Gastrocnemius medialis (tissue), 4 donors: ENCODE measurements around the gene ARHGAP24. TPM values are rescaled to one million over a fixed set of nuclear protein-coding genes. Genes with fewer than 3 reads are reported as not detected.

ENCODE experiments used
- ATAC-seq, 2 donors: fragments of 150-250 bp; one replicate each; pipeline ENCODE4 v1.9.1; 2016
- DNase-seq, 2 donors: peaks; one replicate each; pipeline ENCODE4 v3.0.0-alpha.2; 2019
- H3K27ac ChIP-seq, 4 donors: fragments of 200-600 bp; sonication (generic); 1 replicate in 1 of 4; 2 replicates in 3 of 4; pipeline ENCODE4 v1.5.1; 2016 to 2018; ENCODE audit warnings: mild to moderate bottlenecking in 2 of 4, moderate library complexity in 1 of 4
- H3K27me3 ChIP-seq, 3 donors: fragments of 200-600 bp; sonication (generic) in 2 of 3; 1 replicate in 1 of 3; 2 replicates in 2 of 3; pipeline versions ENCODE4 v1.5.1 to v1.6.0; 2016 to 2019; ENCODE audit warnings: mild to moderate bottlenecking in 1 of 3, moderate library complexity in 1 of 3
- H3K36me3 ChIP-seq, 2 donors: fragments of 200-600 bp; sonication (generic) in 1 of 2; one replicate each; pipeline ENCODE4 v1.5.1; 2017 to 2018
- H3K4me1 ChIP-seq, 2 donors: fragments of 200-600 bp; sonication (generic) in 1 of 2; one replicate each; pipeline ENCODE4 v1.5.1; 2016 to 2017; ENCODE audit warnings: mild to moderate bottlenecking in 2 of 2
- H3K4me3 ChIP-seq, 4 donors: fragments of 200-600 bp; sonication (generic) in 3 of 4; 1 replicate in 1 of 4; 2 replicates in 3 of 4; pipeline ENCODE4 v1.5.1; 2016 to 2019; ENCODE audit warnings: mild to moderate bottlenecking in 2 of 4
- H3K9me3 ChIP-seq, 3 donors: fragments of 200-600 bp; sonication (generic) in 2 of 3; 1 replicate in 1 of 3; 2 replicates in 2 of 3; pipeline ENCODE4 v1.5.1; 2016 to 2019
- POLR2A ChIP-seq, 2 donors: fragments of 450-650 bp; IDR thresholded peaks; one replicate each; pipeline ENCODE4 v1.6.1; 2017; ENCODE audit warnings: antibody characterized with exemption in 2 of 2, mild to moderate bottlenecking in 2 of 2, moderate library complexity in 2 of 2
- in situ Hi-C, 4 donors: fragments of 200-750 bp; cut with MboI; loops; one replicate each; pipeline versions ENCODE4 v1.15.0 to v1.8.0; 2017; ENCODE audit warnings: low sequenced_read_pairs in 4 of 4
- intact Hi-C: fragments of 100-400 bp; cut with DNase I; formaldehyde crosslinking; loops from one replicate; pipeline ENCODE4 v1.15.1; 2023; ENCODE audit warnings: low total_unique reads
- total RNA-seq, 4 donors: library from RNA; depleted of rRNA; stranded (reverse); fragments of >200 nt; gene quantifications; one replicate each; pipeline versions ENCODE4 v1.1.0 to v1.2.3, GENCODE V29; 2016
- TF ChIP-seq, protein P1 (sequence below), 5 experiments: fragments of 450-650 bp in 3 of 5; fragments of 200-600 bp in 2 of 5; sonication (generic) in 2 of 5; IDR thresholded peaks in 4 of 5; conservative IDR thresholded peaks in 1 of 5; 1 replicate in 4 of 5; 2 replicates in 1 of 5; pipeline ENCODE4 v1.5.1; 2016 to 2019; ENCODE audit warnings: antibody characterized with exemption in 5 of 5, mild to moderate bottlenecking in 3 of 5, moderate library complexity in 3 of 5

ARHGAP24 gene
- total RNA-seq, 4 donors from 2014 or later = 2.8 to 7.8 (median 5.3) TPM

DNA sequence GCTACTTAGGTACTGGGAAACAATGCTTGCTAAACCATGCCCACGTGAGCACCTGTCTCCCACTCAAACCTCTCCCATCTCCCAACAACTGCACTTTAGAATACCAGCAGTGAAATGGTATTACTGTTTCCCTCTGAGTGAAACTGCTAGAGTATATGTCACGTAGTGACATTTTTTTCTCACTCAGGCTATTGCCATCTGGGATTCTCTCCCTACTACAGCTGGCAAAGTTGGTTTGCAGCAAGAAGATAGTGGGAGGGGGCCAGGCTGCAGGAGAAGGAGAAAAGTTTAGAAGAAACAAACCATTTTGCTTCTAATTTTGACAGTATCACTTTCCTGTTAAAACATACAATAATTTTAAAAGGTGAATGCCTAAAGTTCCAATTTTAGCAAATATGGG lies 526.6 kb downstream of the ARHGAP24 start:
- H3K4me1 ChIP-seq = no peaks in the 10 kb centered on the region
- no peak for ATAC-seq
- intact Hi-C loops = no loop called here

DNA sequence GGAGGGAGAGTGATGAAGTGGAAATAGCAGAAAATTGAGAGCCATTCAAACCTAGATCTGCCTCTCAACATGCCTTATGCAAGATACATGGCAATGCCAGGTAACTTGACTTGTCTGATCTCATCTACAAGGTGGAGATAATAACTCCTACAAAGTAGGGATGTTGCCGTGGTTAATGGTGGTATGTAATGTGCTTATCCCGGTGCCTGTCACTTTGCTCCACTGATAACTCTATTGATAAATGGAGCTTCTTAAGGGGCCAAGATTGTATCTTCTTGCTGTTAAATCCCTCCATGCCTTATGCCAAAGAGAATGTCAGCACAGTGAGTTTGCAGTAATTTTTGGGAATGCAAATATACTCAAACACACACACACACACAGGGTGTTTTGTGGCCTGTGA lies 529.1 kb downstream of the ARHGAP24 start:
- H3K36me3 ChIP-seq = peaks cover 0 to 8% of the 10 kb centered on the region in 2 donors
- H3K4me1 ChIP-seq = no peaks in the 10 kb centered on the region
- no peak for ATAC-seq
- in situ Hi-C loops (no loop called here), intact Hi-C loops (no loop called here)
- no peak overlapping the region for H3K27ac ChIP-seq
- DNase-seq = no peak
- H3K4me3 ChIP-seq = no peak overlapping the region
- H3K27me3 ChIP-seq = no peaks in the 10 kb centered on the region
- TF ChIP-seq POLR2A (IDR thresholded peaks at IDR 0.05) = no peak
- TF ChIP-seq, protein P1, sequence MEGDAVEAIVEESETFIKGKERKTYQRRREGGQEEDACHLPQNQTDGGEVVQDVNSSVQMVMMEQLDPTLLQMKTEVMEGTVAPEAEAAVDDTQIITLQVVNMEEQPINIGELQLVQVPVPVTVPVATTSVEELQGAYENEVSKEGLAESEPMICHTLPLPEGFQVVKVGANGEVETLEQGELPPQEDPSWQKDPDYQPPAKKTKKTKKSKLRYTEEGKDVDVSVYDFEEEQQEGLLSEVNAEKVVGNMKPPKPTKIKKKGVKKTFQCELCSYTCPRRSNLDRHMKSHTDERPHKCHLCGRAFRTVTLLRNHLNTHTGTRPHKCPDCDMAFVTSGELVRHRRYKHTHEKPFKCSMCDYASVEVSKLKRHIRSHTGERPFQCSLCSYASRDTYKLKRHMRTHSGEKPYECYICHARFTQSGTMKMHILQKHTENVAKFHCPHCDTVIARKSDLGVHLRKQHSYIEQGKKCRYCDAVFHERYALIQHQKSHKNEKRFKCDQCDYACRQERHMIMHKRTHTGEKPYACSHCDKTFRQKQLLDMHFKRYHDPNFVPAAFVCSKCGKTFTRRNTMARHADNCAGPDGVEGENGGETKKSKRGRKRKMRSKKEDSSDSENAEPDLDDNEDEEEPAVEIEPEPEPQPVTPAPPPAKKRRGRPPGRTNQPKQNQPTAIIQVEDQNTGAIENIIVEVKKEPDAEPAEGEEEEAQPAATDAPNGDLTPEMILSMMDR (IDR thresholded peaks at IDR 0.05 in 4 of 5, conservative IDR thresholded peaks at IDR 0.05 in 1 of 5) = no peak
- no peaks in the 10 kb centered on the region for H3K9me3 ChIP-seq

More for the DNA sequence above, 526.6 kb downstream of the ARHGAP24 start:
- no peak for DNase-seq
- H3K4me3 ChIP-seq = no peak overlapping the region
- H3K27me3 ChIP-seq = no peaks in the 10 kb centered on the region
- no peaks in the 10 kb centered on the region for H3K9me3 ChIP-seq
- in situ Hi-C loops = no loop called here
- no peak overlapping the region for H3K27ac ChIP-seq
- TF ChIP-seq, protein P1 (IDR thresholded peaks at IDR 0.05 in 4 of 5, conservative IDR thresholded peaks at IDR 0.05 in 1 of 5) = no peak
- no peak for TF ChIP-seq POLR2A (IDR thresholded peaks at IDR 0.05)
- peaks cover 0 to 8% of the 10 kb centered on the region in 2 donors for H3K36me3 ChIP-seq

DNA sequence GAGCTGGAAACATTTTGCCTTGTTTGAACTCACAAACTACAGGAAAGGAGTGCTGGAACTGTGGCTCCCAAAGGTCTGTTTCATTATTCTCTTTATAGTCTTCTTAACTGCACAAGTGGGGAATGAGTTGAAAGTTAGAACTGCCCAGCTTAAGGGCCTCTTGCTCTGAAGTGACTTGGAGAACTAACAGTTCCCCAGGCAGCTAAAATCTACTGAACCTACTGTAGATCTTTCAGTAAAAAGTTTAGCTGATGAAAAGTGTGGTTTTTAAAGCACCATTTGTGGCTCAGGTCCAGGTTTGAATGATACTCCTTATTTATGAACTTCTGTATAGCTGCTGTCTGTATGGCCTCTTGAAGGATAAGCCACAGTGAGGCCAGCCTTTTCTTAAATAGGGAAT lies 531.1 kb downstream of the ARHGAP24 start:
- in situ Hi-C loops (no loop called here), intact Hi-C loops (no loop called here)
- no peaks in the 10 kb centered on the region for H3K27me3 ChIP-seq
- peaks cover 0 to 8% of the 10 kb centered on the region in 2 donors for H3K36me3 ChIP-seq
- no peak overlapping the region for H3K4me3 ChIP-seq
- H3K9me3 ChIP-seq = no peaks in the 10 kb centered on the region
- DNase-seq = no peak
- H3K4me1 ChIP-seq = no peaks in the 10 kb centered on the region
- no peak for ATAC-seq
- no peak overlapping the region for H3K27ac ChIP-seq
- TF ChIP-seq, protein P1 (IDR thresholded peaks at IDR 0.05 in 4 of 5, conservative IDR thresholded peaks at IDR 0.05 in 1 of 5) = no peak
- no peak for TF ChIP-seq POLR2A (IDR thresholded peaks at IDR 0.05)

DNA sequence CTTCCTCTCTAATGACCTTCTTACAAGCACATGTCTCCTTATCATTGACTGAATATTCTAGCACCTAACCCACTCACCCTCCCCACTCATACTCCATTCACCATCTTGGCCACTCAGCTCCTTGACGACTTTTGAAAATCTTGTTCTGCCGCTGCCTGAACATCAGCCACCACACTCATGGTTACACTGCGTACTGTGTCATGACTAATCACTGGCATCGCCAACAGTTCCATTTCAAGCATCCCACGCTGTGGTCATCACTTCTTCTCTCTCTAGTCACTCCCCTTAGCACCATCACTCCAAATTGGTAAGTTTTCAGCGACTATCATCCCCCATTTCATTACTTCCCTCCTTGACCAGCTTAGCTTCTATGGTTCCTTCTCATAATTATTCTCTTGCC lies 532.1 kb downstream of the ARHGAP24 start:
- H3K36me3 ChIP-seq = no peaks in the 10 kb centered on the region
- intact Hi-C loops = no loop called here
- in situ Hi-C loops = no loop called here
- no peak for ATAC-seq
- DNase-seq = no peak
- H3K27ac ChIP-seq = no peak overlapping the region
- TF ChIP-seq POLR2A (IDR thresholded peaks at IDR 0.05) = no peak
- TF ChIP-seq, protein P1 (IDR thresholded peaks at IDR 0.05 in 4 of 5, conservative IDR thresholded peaks at IDR 0.05 in 1 of 5) = no peak
- no peak overlapping the region for H3K4me3 ChIP-seq
- H3K4me1 ChIP-seq = no peaks in the 10 kb centered on the region
- no peaks in the 10 kb centered on the region for H3K27me3 ChIP-seq
- H3K9me3 ChIP-seq = no peaks in the 10 kb centered on the region

DNA sequence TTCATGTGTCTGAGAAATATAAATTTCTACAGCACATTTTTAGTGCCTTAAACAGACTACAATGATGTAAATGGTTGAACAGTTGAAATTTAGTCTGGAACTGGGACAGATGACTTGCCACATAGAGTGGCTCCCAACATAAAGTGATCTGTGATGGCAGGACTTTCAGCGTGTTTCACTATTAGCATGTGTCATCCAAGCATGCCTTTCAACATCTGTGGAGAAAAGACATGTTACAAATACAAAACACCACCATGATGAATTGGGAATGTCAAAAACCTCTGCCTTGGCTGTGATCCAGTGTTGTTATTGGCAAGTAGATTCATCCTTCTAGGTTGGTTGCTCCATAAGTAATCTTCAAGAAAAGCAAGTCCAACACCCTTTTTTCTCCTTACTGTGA lies 536.2 kb downstream of the ARHGAP24 start:
- Histone ChIP-seq H3K27me3 (no peaks in the 10 kb centered on the region), H3K27ac (no peak overlapping the region), H3K36me3 (no peaks in the 10 kb centered on the region), H3K4me1 (peaks cover 0 to 8% of the 10 kb centered on the region in 2 donors), H3K4me3 (no peak overlapping the region), H3K9me3 (no peaks in the 10 kb centered on the region)
- in situ Hi-C loops (no loop called here), intact Hi-C loops (no loop called here)
- ATAC-seq (peak; percentile 23 to 70), DNase-seq (peak in 1 of 2 donors; percentile 28)
- no peak for TF ChIP-seq POLR2A (IDR thresholded peaks at IDR 0.05)
- TF ChIP-seq, protein P1 (IDR thresholded peaks at IDR 0.05 in 4 of 5, conservative IDR thresholded peaks at IDR 0.05 in 1 of 5) = no peak
